GM23338 (cell line): Measurements from ENCODE around the gene SPTBN4. TPM values are rescaled to one million over a fixed set of nuclear protein-coding genes. Genes with fewer than 3 reads are reported as not detected.

ENCODE experiments used
- ATAC-seq: fragments of 200-7000 bp; cut with Tn5 transposase; 3 replicates; pipeline ENCODE4 v1.9.1; 2020
- DNase-seq: peaks from one replicate; pipeline ENCODE4 v3.0.0-alpha.2; 2015; ENCODE audit warnings: low spot score
- H2AFZ ChIP-seq: fragments of 200-600 bp; sonication (generic); 2 replicates; pipeline ENCODE4 v1.8.0; 2016; ENCODE audit warnings: antibody characterized with exemption, mild to moderate bottlenecking, moderate library complexity
- H3F3A ChIP-seq: fragments of 200-600 bp; sonication (generic); replicated peaks from 2 replicates; pipeline ENCODE4 v1.8.0; 2017; ENCODE audit warnings: antibody characterized with exemption, mixed run types, low read depth
- H3K27ac ChIP-seq: fragments of 200-600 bp; sonication (generic); 2 replicates; pipeline ENCODE4 v1.6.1; 2016; ENCODE audit warnings: low read depth
- H3K27me3 ChIP-seq: fragments of 200-600 bp; sonication (generic); 2 replicates; pipeline ENCODE4 v1.8.0; 2016; ENCODE audit warnings: mild to moderate bottlenecking, mixed run types, moderate library complexity; ENCODE audit not compliant: insufficient read depth
- H3K36me3 ChIP-seq: fragments of 200-600 bp; sonication (generic); 2 replicates; pipeline ENCODE4 v1.8.0; 2016; ENCODE audit warnings: mild to moderate bottlenecking; ENCODE audit not compliant: insufficient read depth
- H3K4me1 ChIP-seq: fragments of 200-600 bp; sonication (generic); 2 replicates; pipeline ENCODE4 v1.8.0; 2016; ENCODE audit warnings: mild to moderate bottlenecking, moderate library complexity; ENCODE audit not compliant: insufficient read depth
- H3K4me2 ChIP-seq: fragments of 200-600 bp; sonication (generic); 2 replicates; pipeline ENCODE4 v1.7.1; 2017; ENCODE audit warnings: mixed run types
- H3K4me3 ChIP-seq: fragments of 200-600 bp; sonication (generic); 2 replicates; pipeline ENCODE4 v1.6.1; 2016; ENCODE audit warnings: mixed run types
- H3K79me2 ChIP-seq: fragments of 200-600 bp; sonication (generic); replicated peaks from 2 replicates; pipeline ENCODE4 v1.8.0; 2017; ENCODE audit warnings: mild to moderate bottlenecking; ENCODE audit not compliant: insufficient read depth
- H3K9me2 ChIP-seq: fragments of 200-600 bp; sonication (generic); 2 replicates; pipeline ENCODE4 v1.8.0; 2017; ENCODE audit not compliant: insufficient read depth
- H4K20me1 ChIP-seq: fragments of 200-600 bp; sonication (generic); replicated peaks from 2 replicates; pipeline ENCODE4 v1.8.0; 2017; ENCODE audit warnings: mild to moderate bottlenecking; ENCODE audit not compliant: insufficient read depth
- H3K27ac Mint-ChIP-seq: 2 replicates; pipeline ENCODE4 v1.8.0; 2020; ENCODE audit warnings: inconsistent platforms, mild to moderate bottlenecking, moderate library complexity, mixed read lengths
- H3K27me3 Mint-ChIP-seq: 3 replicates; pipeline ENCODE4 v1.8.0; 2022; ENCODE audit warnings: low read depth, mild to moderate bottlenecking, moderate library complexity, mixed read lengths, inconsistent platforms; ENCODE audit not compliant: insufficient read depth, poor library complexity
- H3K36me3 Mint-ChIP-seq: 3 replicates; pipeline ENCODE4 v1.8.0; 2021; ENCODE audit warnings: low read depth, mild to moderate bottlenecking, inconsistent platforms, moderate library complexity, mixed read lengths
- H3K4me1 Mint-ChIP-seq: 3 replicates; pipeline ENCODE4 v1.8.0; 2020; ENCODE audit warnings: mild to moderate bottlenecking, inconsistent platforms, mixed read lengths
- H3K4me3 Mint-ChIP-seq: 3 replicates; pipeline ENCODE4 v1.8.0; 2021; ENCODE audit warnings: moderate library complexity, mild to moderate bottlenecking, inconsistent platforms, mixed read lengths
- H3K9me3 Mint-ChIP-seq: 3 replicates; pipeline ENCODE4 v1.8.0; 2020; ENCODE audit warnings: moderate library complexity, mild to moderate bottlenecking, inconsistent platforms, mixed read lengths
- CREB1 ChIP-seq: fragments of 250-450 bp; sonication (Bioruptor Pico); IDR thresholded peaks from 2 replicates; pipeline ENCODE4 v1.5.0; 2020; ENCODE audit warnings: low read depth, mild to moderate bottlenecking, moderate library complexity
- ETS1 ChIP-seq: IDR thresholded peaks from 2 replicates; pipeline ENCODE4 v1.6.1; 2016; ENCODE audit warnings: antibody characterized with exemption
- EZH2 ChIP-seq: fragments of 200-600 bp; sonication (generic); IDR thresholded peaks from one replicate; pipeline ENCODE4 v1.8.0; 2017; ENCODE audit warnings: antibody characterized with exemption, mild to moderate bottlenecking, low read depth; ENCODE audit not compliant: unreplicated experiment
- EZH2phosphoT487 ChIP-seq: fragments of 200-600 bp; sonication (generic); IDR thresholded peaks from one replicate; pipeline ENCODE4 v1.8.1; 2018; ENCODE audit warnings: antibody characterized with exemption; ENCODE audit not compliant: unreplicated experiment
- JUNB ChIP-seq: IDR thresholded peaks from one replicate; pipeline ENCODE4 v1.6.1; 2016; ENCODE audit warnings: antibody characterized with exemption; ENCODE audit not compliant: unreplicated experiment
- NANOG ChIP-seq: IDR thresholded peaks from 2 replicates; pipeline ENCODE4 v1.6.1; 2016; ENCODE audit warnings: antibody characterized with exemption, borderline replicate concordance
- POLR2AphosphoS5 ChIP-seq: IDR thresholded peaks from 2 replicates; pipeline ENCODE4 v1.6.1; 2016; ENCODE audit warnings: antibody characterized with exemption, low read depth
- STAT1 ChIP-seq: IDR thresholded peaks from one replicate; pipeline ENCODE4 v1.6.1; 2016; ENCODE audit warnings: antibody characterized with exemption; ENCODE audit not compliant: unreplicated experiment
- ZNF114 ChIP-seq: fragments of 250-450 bp; sonication (Bioruptor Pico); IDR thresholded peaks from 2 replicates; pipeline ENCODE4 v1.5.0; 2020; ENCODE audit warnings: mild to moderate bottlenecking, moderate library complexity
- polyA plus RNA-seq: library from polyadenylated mRNA; unstranded; fragments of >200 nt; fragmentation: Nextera tagmentation; extraction: Ambion mirVana; gene quantifications from 2 replicates; pipeline ENCODE4 v1.2.1, GENCODE V29; 2016
- total RNA-seq: library from RNA; depleted of rRNA; stranded (reverse); fragments of >200 nt; shearing (Covaris generic); gene quantifications from 2 replicates; pipeline ENCODE4 v1.2.3, GENCODE V29; 2014
- TF ChIP-seq, protein P1 (sequence below): IDR thresholded peaks from one replicate; pipeline ENCODE4 v1.6.1; 2018; ENCODE audit warnings: antibody characterized with exemption; ENCODE audit not compliant: unreplicated experiment

The SPTBN4 gene
- total and polyA plus RNA-seq, 2 experiments from 2014 or later: 1.6 to 2.3 TPM

GRCh38 chr19:40571831-40572495 lies 105.2 kb downstream of the SPTBN4 start:
- no peaks in the 10 kb centered on the region for H3F3A ChIP-seq
- Mint-ChIP-seq H3K4me1 (peaks cover 19% of the 10 kb centered on the region; the same call in 2 of the 3 replicates), H3K4me3 (no peak overlapping the region), H3K27me3 (peaks cover 39% of the 10 kb centered on the region), H3K36me3 (no peaks in the 10 kb centered on the region), H3K27ac (no peak overlapping the region), H3K9me3 (no peaks in the 10 kb centered on the region)
- ATAC-seq (no peak), DNase-seq (no peak)
- H3K4me2 ChIP-seq: no peak overlapping the region
- no peak overlapping the region for H3K4me3 ChIP-seq
- H3K36me3 ChIP-seq: no peaks in the 10 kb centered on the region
- no peaks in the 10 kb centered on the region; the same call in 1 of the 2 replicates for H3K4me1 ChIP-seq
- H4K20me1 ChIP-seq: 0 out of 2 replicates have a peak, but pooled peaks cover 4% of the 10 kb centered on the region
- H3K27me3 ChIP-seq: peaks cover 34% of the 10 kb centered on the region
- no peak overlapping the region for H2AFZ ChIP-seq
- H3K9me2 ChIP-seq: peaks cover 9% of the 10 kb centered on the region
- no peak overlapping the region for H3K27ac ChIP-seq
- TF ChIP-seq NANOG (no peak), ETS1 (no peak), STAT1 (no peak), ZNF114 (no peak), EZH2 (no peak), EZH2phosphoT487 (no peak)
- TF ChIP-seq, protein P1, sequence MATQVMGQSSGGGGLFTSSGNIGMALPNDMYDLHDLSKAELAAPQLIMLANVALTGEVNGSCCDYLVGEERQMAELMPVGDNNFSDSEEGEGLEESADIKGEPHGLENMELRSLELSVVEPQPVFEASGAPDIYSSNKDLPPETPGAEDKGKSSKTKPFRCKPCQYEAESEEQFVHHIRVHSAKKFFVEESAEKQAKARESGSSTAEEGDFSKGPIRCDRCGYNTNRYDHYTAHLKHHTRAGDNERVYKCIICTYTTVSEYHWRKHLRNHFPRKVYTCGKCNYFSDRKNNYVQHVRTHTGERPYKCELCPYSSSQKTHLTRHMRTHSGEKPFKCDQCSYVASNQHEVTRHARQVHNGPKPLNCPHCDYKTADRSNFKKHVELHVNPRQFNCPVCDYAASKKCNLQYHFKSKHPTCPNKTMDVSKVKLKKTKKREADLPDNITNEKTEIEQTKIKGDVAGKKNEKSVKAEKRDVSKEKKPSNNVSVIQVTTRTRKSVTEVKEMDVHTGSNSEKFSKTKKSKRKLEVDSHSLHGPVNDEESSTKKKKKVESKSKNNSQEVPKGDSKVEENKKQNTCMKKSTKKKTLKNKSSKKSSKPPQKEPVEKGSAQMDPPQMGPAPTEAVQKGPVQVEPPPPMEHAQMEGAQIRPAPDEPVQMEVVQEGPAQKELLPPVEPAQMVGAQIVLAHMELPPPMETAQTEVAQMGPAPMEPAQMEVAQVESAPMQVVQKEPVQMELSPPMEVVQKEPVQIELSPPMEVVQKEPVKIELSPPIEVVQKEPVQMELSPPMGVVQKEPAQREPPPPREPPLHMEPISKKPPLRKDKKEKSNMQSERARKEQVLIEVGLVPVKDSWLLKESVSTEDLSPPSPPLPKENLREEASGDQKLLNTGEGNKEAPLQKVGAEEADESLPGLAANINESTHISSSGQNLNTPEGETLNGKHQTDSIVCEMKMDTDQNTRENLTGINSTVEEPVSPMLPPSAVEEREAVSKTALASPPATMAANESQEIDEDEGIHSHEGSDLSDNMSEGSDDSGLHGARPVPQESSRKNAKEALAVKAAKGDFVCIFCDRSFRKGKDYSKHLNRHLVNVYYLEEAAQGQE: no peak
- H3K79me2 ChIP-seq: no peaks in the 10 kb centered on the region

DNA sequence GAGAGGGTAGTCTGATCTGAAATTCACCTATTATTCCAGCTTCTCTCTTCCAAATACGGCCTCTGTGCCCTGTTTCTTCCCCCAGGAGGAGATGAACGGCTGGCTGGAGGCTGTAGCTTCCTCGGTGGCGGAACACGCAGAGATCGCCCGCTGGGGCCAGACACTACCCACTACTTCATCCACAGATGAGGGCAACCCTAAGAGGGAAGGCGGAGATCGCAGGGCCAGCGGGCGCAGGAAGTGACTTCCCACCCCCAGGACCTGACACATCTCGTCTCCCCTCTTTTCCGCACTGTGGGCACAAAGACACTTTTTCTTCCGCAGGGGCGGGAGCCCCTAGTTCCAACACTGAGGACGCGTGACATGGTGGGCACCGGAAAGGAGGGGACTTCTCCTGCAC lies 108.5 kb downstream of the SPTBN4 start:
- TF ChIP-seq JUNB: no peak
- no peak for TF ChIP-seq EZH2phosphoT487
- no peak for TF ChIP-seq ETS1
- TF ChIP-seq STAT1: no peak
- TF ChIP-seq POLR2AphosphoS5: no peak
- no peak for TF ChIP-seq ZNF114
- no peak for TF ChIP-seq CREB1 (CRISPR knock-in tag)
- Histone ChIP-seq H3K79me2 (no peaks in the 10 kb centered on the region), H3K4me3 (peak overlapping the region; percentile 96), H3F3A (peaks cover 4% of the 10 kb centered on the region; the same call in 1 of the 2 replicates), H3K27ac (no peak overlapping the region), H2AFZ (peak overlapping the region; percentile 95; the same call in 1 of the 2 replicates), H3K27me3 (peaks cover under 1% of the 10 kb centered on the region; the same call in 1 of the 2 replicates), H3K4me1 (peaks cover 4% of the 10 kb centered on the region), H3K36me3 (0 out of 2 replicates have a peak, but pooled peaks cover 4% of the 10 kb centered on the region), H4K20me1 (peaks cover 10% of the 10 kb centered on the region; the same call in 1 of the 2 replicates), H3K4me2 (peak overlapping the region; percentile 98), H3K9me2 (peaks cover 9% of the 10 kb centered on the region)
- Mint-ChIP-seq H3K4me3 (peak overlapping the region; percentile 60), H3K9me3 (peaks cover 3% of the 10 kb centered on the region; the same call in 2 of the 3 replicates), H3K27me3 (peaks cover 12% of the 10 kb centered on the region), H3K36me3 (peaks cover 7% of the 10 kb centered on the region), H3K27ac (no peak overlapping the region), H3K4me1 (peaks cover 25% of the 10 kb centered on the region)
- no peak for ATAC-seq
- peak; percentile 32 for DNase-seq
